ENCODE results near the gene RGCC. TPM values are rescaled to one million over a fixed set of nuclear protein-coding genes. Genes with fewer than 3 reads are reported as not detected.

RGCC gene
- total RNA-seq, 1 experiment from 2014 or later, result not detected

- Histone ChIP-seq H2BK15ac (ENCODE audit: low read depth, low read length) (no peak overlapping the region), H2AK5ac (ENCODE audit: insufficient read length, low read length) (no peak overlapping the region), H3K79me1 (ENCODE audit: insufficient read depth, low read depth, low read length, poor library complexity, severe bottlenecking) (no peaks in the 10 kb centered on the region), H3K79me2 (ENCODE audit: insufficient read depth, low read length) (no peaks in the 10 kb centered on the region), H3K9me3 (ENCODE audit: control insufficient read depth, low read depth, low read length) (no peaks in the 10 kb centered on the region), H3K4me1 (ENCODE audit: insufficient read depth, low read length) (no peaks in the 10 kb centered on the region), H3K56ac (ENCODE audit: insufficient read length, low read depth, low read length) (no peak overlapping the region), H2BK5ac (ENCODE audit: insufficient read length, low read length) (no peak overlapping the region), H4K91ac (ENCODE audit: insufficient read length, low read depth, low read length) (no peak overlapping the region), H3K4ac (ENCODE audit: low read depth, low read length) (no peak overlapping the region), H2AFZ (ENCODE audit: low read length) (no peak overlapping the region), H3T11ph (ENCODE audit: low read length) (no peak overlapping the region), H3K27ac (ENCODE audit: insufficient read length, low read depth, low read length) (no peak overlapping the region), H3K27me3 (ENCODE audit: insufficient read depth, low read length) (no peaks in the 10 kb centered on the region), H4K20me1 (ENCODE audit: control insufficient read depth, insufficient read depth, insufficient read length) (no peaks in the 10 kb centered on the region), H3K23me2 (ENCODE audit: insufficient read length, low read depth, low read length, poor library complexity, severe bottlenecking) (no peaks in the 10 kb centered on the region), H2BK20ac (ENCODE audit: low read depth, low read length, poor library complexity, severe bottlenecking) (no peak overlapping the region), H2BK12ac (ENCODE audit: insufficient read length, low read depth, low read length) (no peak overlapping the region), H4K5ac (ENCODE audit: insufficient read length, low read depth, low read length) (no peak overlapping the region), H3K18ac (ENCODE audit: insufficient read length, low read depth, low read length) (no peak overlapping the region), H3K9ac (ENCODE audit: extremely low read depth, insufficient read length, low read length) (no peak overlapping the region), H3K4me2 (ENCODE audit: insufficient read depth, insufficient read length, low read length) (no peak overlapping the region), H4K8ac (replicated peaks; ENCODE audit: insufficient read length, low read depth, low read length) (no peak overlapping the region), H2BK120ac (ENCODE audit: low read depth, low read length, poor library complexity, severe bottlenecking) (no peak overlapping the region), H3K23ac (ENCODE audit: insufficient read length, low read depth, low read length) (no peak overlapping the region), H3K14ac (ENCODE audit: insufficient read depth, low read length) (no peak overlapping the region)
- no peak for DNase-seq
- no peak overlapping the region for H3K4me3 Mint-ChIP-seq
- peaks cover 0 to 2% of the 10 kb centered on the region in 2 experiments; a peak in 1 of 5 replicates for H3K9me3 Mint-ChIP-seq
- TF ChIP-seq CTCF (conservative IDR thresholded peaks at IDR 0.05), result no peak
- no peak overlapping the region for H3K27ac Mint-ChIP-seq
- H3K36me3 Mint-ChIP-seq (ENCODE audit: insufficient read depth in 1 of 3, low read depth in 3 of 3), result no peaks in the 10 kb centered on the region
- peaks cover 0 to 3% of the 10 kb centered on the region in 2 experiments; a peak in 1 of 4 replicates for H3K4me1 Mint-ChIP-seq
- WGBS (ENCODE audit: extremely low coverage, insufficient read length, low lambda C conversion rate), result no CpG with 5 or more reads among the region's 3 CpGs
- H3K27me3 Mint-ChIP-seq (ENCODE audit: low read depth), result peaks cover 1% of the 10 kb centered on the region
These were observed 52.6 kb downstream of the RGCC start for GRCh38 chr13:41509971-41510370.

All from H9 (cell line).